OCI-LY3 (cell line): ENCODE results near the gene DGKB.

Experiments
- EZH2phosphoT487 ChIP-seq: fragments of 200-600 bp; shearing (Covaris generic); IDR thresholded peaks from 2 replicates; pipeline ENCODE4 v1.6.1; 2018; ENCODE audit warnings: antibody characterized with exemption, mixed run types, low read depth
- TF ChIP-seq, protein P1 (sequence below): fragments of 200-600, 300-600 bp; sonication (generic); IDR thresholded peaks from 2 replicates; pipeline ENCODE4 v1.5.1; 2014; ENCODE audit warnings: antibody characterized with exemption, low read length, low read depth

DNA sequence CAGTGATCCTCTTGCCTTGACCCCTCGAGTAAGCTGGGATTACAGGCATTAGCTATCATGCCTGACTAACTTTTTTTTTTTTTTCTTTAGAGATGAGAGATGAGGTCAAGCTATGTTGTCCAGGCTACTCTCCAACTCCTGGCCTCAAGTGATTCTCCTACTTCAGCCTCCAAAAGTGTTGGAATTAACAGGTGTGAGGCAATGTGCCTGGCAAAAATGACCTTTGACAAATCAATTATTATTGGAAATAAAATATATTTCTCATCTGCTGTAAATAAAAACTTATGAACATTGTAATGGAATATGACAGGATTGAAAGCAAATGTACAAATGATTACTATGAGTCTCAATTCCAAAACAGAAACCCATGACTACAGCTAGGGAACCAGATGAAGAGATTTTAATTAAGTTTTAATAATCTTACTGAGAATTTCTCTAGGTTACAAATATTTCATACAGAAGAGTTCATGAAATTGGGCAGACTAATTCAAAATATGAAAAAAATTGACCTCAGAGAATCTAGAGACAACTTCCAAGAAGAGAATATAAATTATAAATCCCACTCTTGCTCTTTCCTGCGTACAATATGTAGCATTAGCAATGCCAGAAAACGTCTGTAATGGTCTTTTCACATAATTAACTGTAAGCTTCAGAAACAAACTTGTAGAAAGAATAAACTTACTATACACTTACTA is 414.7 kb downstream of the DGKB start:
- TF ChIP-seq, protein P1, sequence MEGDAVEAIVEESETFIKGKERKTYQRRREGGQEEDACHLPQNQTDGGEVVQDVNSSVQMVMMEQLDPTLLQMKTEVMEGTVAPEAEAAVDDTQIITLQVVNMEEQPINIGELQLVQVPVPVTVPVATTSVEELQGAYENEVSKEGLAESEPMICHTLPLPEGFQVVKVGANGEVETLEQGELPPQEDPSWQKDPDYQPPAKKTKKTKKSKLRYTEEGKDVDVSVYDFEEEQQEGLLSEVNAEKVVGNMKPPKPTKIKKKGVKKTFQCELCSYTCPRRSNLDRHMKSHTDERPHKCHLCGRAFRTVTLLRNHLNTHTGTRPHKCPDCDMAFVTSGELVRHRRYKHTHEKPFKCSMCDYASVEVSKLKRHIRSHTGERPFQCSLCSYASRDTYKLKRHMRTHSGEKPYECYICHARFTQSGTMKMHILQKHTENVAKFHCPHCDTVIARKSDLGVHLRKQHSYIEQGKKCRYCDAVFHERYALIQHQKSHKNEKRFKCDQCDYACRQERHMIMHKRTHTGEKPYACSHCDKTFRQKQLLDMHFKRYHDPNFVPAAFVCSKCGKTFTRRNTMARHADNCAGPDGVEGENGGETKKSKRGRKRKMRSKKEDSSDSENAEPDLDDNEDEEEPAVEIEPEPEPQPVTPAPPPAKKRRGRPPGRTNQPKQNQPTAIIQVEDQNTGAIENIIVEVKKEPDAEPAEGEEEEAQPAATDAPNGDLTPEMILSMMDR, result no peak
- TF ChIP-seq EZH2phosphoT487, result no peak
